Adipose tissue (tissue), 3 donors: ENCODE measurements around the gene MCRIP2. TPM values are rescaled to one million over a fixed set of nuclear protein-coding genes. Genes with fewer than 3 reads are reported as not detected.

Experiments used
- H3K27ac ChIP-seq: one replicate; pipeline ENCODE4 v1.5.1; 2013; ENCODE audit warnings: low read depth, low read length
- WGBS, 3 donors: extraction: QIAGEN DNeasy Blood & Tissue Kit; methylation state at CpG; one replicate each; pipeline ENCODE4 v1.1.7; 2013; 5-methylcytosine and 5-hydroxymethylcytosine counted together
- polyA plus RNA-seq, 3 donors: library from polyadenylated mRNA; stranded (reverse); fragments of 200-250 nt; gene quantifications; one replicate each; pipeline ENCODE4 v1.2.3, GENCODE V29; 2013
- donor health status: healthy with polysubstance abuse.
- donor health status: Bipolar disorder and iron deficiency.
- donor health status: healthy.

Gene MCRIP2
- polyA plus RNA-seq, 3 donors = 23.6 to 57.6 (median 42.6) TPM

DNA sequence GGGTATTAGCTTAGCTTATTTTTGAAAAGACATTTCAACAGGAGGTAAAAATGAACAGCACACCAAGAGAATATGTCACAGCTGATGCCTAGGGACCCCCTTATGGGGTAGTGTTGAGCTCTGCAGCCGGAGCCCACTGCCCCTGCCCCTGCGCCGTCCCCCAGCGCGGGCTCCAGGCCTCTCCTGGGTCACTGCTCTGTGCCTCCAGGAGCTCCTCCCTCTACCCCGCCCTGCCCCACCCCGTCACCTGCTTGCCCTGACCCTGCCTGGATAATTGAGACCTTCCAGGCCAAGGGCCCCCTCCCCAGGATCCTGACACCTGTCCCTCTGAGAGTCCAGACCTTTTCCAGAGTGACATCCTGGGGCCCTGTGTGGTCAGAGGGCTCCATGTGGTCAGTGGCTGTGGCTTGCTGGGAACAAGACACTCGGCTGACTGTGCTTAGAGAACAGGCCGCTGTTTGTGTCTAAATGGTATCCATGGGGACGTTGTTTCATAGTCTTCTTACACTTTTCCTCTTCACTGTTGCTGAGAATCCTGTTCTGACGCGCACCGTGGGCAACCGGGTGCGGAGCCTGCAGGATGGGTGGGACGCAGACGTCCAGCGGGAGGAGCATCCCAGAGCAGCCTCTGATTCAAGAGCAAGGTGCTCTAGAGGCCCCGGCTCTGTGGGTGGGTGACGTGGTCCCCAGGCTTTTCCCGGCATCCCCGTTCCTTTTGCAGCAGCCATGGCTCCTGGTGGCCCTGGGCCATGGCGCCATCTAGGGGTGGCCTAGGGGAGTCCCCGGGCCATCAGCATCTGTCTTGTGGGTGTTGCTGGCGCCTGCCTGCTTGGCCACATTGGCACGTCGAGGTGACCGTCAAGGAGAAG is 30.9 kb upstream of the MCRIP2 start:
- H3K27ac ChIP-seq = no peak overlapping the region
- 58 to 69% (median 66%) methylated on average over 28 of the region's 28 CpGs for WGBS, 3 donors

DNA sequence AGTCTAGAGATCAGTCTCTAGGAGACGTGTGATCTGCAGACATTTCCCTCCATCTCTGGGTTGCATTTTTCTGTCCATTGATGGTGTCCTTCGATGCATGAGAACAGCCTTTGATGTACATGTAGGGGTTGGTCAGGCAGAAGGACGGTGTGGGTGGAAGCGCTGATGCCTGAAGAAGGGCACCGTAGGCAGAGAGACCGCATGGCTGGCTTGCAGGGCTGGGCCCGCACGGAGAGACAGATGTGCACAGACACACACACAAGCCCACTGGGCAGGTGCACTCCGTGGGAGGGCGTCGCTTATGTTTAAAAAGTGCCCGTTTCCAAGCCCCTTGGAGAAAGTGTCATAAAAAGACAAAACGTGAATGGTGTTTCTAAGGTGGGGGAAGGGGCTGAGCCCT is 26.5 kb upstream of the MCRIP2 start:
- WGBS, 3 donors = 86 to 96% (median 94%) methylated on average over 13 of the region's 13 CpGs

DNA sequence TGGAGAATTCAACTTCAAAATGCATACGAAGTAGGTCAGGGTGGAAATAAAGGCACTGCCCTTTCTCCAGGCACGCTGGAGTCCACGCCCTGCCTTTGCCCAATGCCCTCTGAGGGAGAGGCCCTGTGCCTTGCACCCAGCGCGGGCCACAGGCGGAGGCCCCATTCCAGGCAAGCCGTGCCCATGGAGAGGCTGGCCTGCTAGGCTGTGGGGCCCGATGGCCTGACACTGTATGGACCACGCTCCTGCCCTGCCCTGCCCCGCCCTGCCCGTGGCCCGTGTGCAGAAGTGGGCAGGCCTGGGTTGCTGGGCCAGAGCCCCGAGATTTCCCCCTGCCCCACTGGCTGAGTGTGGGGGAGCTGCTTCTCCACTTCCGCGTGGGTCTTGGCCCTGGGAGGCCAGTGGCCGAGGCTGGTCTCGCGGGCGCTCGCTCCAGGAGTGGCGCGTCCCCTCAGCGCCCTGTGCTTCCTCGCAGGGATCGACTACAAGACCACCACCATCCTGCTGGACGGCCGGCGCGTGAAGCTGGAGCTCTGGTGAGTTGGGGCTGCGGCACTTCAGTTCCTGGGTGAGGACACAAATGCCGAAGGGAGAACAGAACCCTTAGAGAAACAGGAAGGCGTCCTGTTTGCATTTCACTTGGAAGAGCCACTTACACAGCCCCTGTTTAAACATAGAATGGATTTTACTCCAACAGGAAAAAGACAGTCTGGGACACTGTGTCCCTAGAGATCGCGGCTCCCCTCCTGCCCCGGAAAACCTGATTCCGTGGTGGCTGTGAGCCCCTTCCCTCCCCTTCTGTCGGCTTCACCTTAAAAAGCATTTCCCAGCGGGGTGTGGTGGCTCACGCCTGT is 24.7 kb upstream of the MCRIP2 start:
- WGBS, 3 donors = 92 to 95% (median 94%) methylated on average over 39 of the region's 39 CpGs
- H3K27ac ChIP-seq = no peak overlapping the region

More for the DNA sequence above, 26.5 kb upstream of the MCRIP2 start:
- H3K27ac ChIP-seq = no peak overlapping the region

DNA sequence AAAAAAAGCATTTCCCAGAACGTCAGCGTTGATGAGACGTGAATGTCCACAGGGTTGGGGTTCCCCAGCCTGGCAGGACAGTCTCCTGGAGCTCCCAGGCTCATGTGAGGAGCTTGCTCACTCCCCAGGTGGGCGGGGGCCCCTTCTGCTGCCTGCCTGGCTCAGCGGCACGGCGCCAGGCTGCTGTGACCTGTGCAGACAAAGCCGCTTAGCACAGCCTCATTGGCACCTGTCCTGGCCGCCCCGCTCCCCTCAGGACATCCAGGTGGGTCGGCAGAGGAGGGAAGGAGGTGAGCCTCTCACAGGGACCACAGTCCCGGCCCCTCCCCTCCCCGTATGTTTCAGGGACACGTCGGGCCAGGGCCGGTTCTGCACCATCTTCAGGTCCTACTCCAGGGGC is 23.8 kb upstream of the MCRIP2 start:
- WGBS, 3 donors = 90 to 92% (median 91%) methylated on average over 16 of the region's 16 CpGs
- H3K27ac ChIP-seq = no peak overlapping the region

DNA sequence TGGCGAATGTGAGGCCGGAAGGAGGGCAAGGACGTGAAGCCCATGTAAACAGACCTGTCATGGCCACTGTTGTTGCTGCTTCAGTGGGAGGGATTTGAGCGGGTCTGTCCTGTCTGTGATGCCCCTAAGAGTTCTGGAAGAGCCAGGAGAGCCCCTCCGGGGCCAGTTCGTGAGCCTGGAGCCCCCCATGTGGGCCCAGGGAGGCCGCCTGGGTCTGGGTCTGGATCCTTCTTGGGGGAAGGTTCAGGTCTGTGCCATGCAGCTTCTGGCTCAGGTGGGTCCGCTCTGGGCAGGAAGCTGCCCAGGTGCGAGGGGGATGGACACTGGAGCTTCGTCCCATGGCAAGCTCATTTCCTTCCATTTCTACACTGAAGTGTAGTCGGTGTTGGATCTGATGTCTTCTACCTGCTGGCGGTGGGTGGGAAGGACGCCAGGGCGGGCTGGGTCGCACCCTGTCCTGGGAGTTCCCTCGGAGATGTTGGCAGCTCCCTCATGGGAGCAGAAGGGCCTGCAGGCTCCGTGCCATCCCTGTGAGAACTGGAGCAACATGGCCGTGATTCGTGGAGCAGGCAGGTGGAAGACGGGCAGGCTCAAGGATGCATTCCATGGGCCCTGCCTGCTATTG is 22.0 kb upstream of the MCRIP2 start:
- no peak overlapping the region for H3K27ac ChIP-seq
- 83 to 93% (median 93%) methylated on average over 20 of the region's 20 CpGs for WGBS, 3 donors

DNA sequence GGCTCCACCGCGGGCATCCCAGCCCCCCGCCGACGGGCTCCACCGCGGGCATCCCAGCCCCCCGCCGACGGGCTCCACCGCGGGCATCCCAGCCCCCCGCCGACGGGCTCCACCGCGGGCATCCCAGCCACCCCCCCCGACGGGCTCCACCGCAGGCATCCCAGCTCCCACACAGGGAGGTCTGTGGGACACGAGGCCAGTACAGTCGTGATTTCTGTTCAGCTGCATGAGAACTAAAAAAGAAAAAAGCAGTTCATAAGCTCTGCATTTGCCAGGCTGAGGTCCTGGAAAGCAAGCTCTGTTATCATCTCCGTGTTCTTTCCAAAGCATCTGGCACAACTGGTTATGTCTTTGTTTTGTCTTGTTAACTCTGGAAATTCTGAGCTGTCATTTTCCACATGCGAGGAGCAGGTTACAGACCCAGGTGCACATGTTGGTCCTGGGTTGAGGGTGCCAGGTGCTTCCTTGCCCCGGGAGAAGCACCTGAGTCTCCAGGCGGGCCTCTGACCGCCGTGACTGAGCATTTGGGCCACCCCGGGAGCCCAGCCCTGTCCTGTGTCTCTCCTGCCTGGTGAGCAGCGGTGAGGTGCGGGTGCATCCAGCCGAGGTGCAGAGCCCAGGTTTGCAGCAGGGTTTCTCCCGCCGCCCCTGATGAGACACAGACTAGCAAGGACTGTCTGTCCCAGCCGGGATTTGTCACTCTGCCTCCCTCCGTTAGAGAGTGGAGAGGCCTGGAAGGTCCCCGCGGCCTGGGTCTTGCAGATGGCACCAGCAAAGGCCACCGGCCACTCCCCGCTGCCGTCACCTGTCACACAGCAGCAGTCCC is 20.7 kb upstream of the MCRIP2 start:
- WGBS, 3 donors = 87 to 90% (median 87%) methylated on average over 36 to 41 of the region's 41 CpGs
- H3K27ac ChIP-seq = no peak overlapping the region

DNA sequence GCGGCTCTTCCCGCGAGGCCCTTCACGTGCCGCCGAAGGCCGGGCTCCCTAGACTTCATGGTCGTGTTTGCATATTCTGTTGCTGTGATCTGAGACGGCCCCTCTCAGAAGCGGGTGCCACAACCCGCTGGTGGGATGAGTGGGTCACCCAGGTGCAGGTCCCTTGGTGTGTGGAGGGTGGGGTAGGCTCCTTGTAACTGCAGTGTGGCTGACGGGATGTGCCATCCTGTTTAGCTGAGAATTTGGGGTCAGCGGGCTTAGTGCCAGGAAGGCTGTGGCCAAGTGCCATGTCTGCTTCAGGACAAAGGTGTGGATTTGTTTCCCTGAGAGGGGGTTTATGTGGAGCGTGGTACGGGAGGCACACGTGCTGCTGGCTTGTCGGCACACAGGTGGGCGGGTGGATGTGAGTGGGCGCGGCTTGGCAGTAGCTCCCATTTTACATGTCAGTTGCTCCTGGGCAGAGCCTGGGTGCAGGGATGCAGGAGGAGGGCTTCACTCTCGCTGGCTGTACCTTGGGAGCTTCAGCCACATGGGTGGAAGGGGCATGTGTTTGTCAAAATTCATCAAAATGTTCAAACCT is 20.0 kb upstream of the MCRIP2 start:
- WGBS, 3 donors = 75 to 85% (median 76%) methylated on average over 21 of the region's 21 CpGs

DNA sequence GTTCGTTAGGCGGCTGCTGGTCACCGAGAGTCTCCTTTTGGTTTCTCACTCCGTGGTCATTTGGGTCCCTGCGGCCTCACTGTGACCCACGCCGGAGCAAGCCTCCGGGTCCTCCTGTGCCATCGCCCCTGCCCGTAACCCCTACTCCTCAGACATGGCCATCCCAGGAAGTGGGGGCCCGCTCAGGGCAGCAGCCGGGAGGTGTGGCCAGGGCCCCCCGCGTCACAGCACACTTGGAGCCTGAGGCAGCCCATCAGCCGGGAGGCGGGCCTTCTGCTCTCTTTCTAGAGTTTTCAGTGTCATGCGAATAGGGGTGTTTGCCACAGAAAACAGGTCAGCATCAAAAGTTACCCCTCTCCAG is 18.7 kb upstream of the MCRIP2 start:
- 95 to 97% (median 97%) methylated on average over 17 of the region's 17 CpGs for WGBS, 3 donors

More for the DNA sequence above, 20.0 kb upstream of the MCRIP2 start:
- no peak overlapping the region for H3K27ac ChIP-seq

DNA sequence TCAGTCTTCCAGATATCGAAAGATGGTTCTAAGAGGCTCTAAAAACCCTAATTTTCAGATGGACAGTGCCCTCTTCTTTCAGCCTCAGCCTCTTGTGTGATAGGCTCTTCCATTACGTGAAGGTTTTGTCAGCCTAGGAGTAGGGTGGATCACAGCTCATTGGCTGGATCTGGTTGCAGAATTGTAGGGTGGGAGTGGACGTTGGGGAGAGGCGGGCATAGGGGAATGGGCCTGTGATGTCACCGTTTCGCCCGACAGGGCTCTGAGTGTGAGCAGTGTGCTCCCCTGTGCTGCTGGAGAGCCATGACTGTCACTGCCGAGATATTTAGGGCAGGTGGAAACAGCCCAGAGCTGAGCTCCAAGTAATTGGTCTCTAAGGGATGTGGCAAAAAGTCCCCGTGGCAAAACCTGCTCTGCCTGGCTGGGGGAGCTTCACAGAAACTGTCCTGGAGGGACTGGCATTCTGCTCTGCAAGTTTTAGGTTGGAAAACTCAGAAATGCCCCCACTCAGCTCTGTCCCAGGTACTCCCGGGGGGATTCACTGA is 17.0 kb upstream of the MCRIP2 start:
- 80 to 87% (median 85%) methylated on average over 10 of the region's 10 CpGs for WGBS, 3 donors

More for the DNA sequence above, 18.7 kb upstream of the MCRIP2 start:
- H3K27ac ChIP-seq = no peak overlapping the region

DNA sequence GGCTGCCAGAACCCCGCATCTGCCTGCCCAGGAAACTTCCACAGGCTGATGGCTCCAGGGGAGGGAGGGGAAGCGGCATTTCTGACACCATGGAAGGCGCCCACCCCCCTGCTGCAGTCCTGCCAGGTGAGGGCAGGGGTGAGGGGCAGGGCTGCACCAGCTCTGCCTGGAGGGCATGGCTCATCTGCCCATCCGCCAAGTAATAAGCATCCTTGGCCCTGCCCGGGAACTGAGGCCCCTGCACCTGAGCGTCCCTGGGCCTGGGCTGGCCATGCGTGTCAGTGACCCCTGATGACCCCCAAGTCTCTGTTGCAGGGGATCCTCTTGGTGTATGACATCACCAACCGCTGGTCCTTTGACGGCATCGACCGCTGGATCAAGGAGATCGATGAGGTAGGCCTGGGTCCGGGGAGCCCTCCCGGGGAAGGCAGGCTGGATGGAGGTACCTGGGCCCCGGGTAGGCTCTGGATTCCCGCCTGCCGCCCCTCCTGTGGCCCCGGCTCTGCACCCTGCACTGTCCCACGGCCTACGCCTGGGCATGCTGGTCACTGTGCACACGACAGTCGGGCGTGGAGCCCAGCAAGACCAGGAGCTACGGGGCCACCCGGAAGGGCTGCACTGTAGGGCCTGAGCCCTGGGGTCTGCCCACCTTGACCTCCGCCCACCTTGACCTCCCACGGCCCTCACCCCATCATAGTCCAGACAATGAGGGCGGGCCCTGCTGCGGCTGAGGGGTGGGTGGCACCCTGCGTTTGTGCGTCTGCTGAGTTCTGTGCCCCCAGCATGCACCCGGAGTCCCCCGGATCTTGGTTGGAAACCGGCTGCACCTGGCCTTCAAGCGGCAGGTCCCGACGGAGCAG is 16.3 kb upstream of the MCRIP2 start:
- H3K27ac ChIP-seq = no peak overlapping the region

More for the DNA sequence above, 17.0 kb upstream of the MCRIP2 start:
- H3K27ac ChIP-seq = no peak overlapping the region

DNA sequence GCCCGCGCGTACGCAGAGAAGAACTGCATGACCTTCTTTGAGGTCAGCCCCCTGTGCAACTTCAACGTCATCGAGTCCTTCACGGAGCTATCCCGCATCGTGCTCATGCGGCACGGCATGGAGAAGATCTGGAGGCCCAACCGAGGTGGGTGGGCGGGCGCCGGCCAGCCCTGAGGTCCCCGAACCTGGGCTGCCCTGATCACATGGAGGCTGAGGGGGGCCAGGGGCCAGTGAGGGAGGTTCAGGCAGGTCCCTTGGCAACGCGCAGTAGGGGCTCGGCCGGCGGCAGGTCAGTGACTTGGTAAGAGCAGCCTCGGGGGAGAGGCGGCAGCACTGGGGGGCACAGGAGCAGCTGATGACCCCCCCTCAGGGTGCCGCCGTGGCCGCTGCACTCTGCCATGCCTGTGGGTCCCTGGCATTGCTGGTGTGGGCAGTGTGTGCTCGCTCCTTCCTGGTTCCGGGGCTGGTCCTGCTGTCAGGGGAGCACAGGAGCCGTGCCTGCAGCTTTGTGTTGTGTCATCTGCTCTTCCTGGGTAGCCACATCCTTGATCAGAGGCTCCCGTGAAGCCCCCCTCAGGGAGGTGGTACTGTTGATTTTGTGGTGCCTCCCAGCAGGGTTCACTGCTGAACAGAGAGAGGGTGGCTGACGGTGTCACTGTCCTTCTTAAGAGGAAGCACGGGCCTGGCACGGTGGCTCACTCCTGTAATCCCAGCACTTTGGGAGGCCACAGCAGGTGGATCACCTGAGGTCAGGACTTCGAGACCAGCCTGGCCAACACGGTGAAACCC is 15.5 kb upstream of the MCRIP2 start:
- H3K27ac ChIP-seq = no peak overlapping the region
- WGBS, 3 donors = 91 to 97% (median 93%) methylated on average over 35 of the region's 35 CpGs

More for the DNA sequence above, 16.3 kb upstream of the MCRIP2 start:
- WGBS, 3 donors = 93 to 96% (median 95%) methylated on average over 25 to 37 of the region's 37 CpGs

DNA sequence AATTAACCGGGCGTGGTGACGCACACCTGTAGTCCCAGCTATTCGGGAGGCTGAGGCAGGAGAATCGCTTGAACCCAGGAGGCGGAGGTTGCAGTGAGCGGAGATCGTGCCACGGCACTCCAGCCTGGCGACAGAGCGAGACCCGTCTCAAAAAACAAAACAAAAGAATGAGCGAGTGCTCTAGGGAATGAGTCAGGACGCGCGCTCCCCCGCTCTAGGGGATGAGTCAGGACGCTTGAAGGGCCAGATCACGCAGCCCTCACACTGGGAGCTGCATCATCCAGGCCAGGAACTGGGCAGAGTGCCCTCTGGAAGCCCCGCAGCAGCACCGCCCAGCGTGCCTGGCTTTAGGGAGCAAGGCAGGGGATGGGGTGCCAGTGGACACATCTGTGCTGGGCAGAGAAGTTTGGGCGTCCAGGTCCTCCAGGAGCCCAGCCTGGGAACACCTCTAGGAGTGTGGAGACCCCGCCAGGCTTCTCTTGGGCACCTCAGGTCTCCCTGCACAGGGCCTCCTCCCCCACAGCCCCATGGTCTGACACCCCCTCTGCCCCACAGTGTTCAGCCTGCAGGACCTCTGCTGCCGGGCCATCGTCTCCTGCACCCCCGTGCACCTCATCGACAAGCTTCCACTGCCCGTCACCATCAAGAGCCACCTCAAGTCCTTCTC is 14.7 kb upstream of the MCRIP2 start:
- 84 to 93% (median 90%) methylated on average over 29 of the region's 29 CpGs for WGBS, 3 donors

DNA sequence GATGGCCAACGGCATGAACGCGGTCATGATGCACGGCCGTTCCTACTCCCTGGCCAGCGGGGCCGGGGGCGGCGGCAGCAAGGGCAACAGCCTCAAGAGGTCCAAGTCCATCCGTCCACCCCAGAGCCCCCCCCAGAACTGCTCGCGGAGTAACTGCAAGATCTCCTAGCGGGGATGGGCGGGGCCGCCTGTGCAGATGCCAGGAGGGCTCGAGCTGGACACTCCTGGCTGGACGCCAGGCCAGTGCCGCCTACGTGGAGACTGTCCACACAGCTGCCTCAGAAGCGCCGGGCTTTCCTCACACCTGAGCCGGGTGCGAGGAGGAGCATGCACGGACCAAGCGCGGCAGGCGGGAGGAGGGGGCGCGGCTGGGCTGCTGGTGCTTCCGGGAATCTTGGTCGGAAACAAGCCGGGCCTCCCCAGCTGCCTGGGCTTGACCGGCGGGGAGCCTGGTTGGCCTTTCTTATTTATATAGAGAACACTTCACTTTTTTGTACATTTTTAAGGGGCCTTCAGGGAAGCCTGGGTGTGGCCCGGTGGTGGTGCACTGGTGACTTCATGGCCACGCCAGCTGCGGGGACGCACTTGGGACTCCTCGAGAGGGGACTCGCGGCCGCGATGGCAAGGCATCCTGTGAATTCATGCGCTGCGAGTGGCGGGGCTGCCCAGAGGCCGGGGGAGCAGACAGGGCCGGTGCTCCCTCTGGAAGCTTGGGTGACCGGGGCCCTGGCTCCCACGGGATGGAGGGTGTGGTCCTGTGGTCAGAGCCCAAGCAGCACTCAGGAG is 14.0 kb upstream of the MCRIP2 start:
- WGBS, 3 donors = 82 to 89% (median 84%) methylated on average over 50 of the region's 50 CpGs
- H3K27ac ChIP-seq = no peak overlapping the region

More for the DNA sequence above, 14.7 kb upstream of the MCRIP2 start:
- no peak overlapping the region for H3K27ac ChIP-seq

DNA sequence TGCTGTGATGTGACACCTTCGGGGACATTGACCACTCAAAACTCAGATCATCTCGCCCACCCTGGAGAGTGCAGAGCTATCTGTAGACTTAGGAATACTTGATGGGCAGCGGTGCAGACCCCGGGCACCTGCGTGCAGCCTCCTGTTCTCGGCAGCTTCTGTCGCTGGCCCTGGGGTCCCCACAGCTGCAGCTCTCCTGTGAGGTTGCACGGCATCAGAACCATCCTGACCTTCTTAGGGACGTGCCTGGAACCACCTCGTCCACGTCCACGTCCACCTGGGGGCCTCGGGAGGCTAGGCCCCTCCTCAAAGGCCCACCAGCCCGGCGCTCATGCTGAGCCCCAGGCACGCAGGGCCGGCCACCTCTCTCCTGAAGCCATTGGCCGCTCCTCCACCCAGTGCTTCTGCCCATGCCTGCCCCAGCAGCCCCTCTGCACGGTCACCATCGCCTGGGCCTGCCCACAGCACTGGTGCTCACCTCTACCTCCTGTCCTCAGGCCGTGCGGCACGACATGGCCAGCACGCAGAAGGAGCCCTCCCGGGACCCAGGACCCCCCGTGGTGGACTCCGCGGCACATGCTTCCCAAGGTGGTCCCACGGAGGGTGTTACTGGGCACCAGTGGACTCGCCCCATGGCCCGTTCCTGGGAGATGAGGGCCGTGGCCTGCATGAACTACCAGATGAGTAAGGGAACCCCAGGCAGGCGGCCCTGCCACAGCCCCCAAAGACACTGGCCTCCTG is 13.1 kb upstream of the MCRIP2 start:
- no peak overlapping the region for H3K27ac ChIP-seq
- WGBS, 3 donors = 93 to 94% (median 94%) methylated on average over 33 of the region's 33 CpGs
